T-cell (primary cell): ENCODE measurements around the gene EIF1B. TPM values are rescaled to one million over a fixed set of nuclear protein-coding genes. Genes with fewer than 3 reads are reported as not detected.

Experiments used
- ATAC-seq, 4 experiments: fragments of 200-7000 bp in 3 of 4; fragments of 150-1000 bp in 1 of 4; cut with Tn5 transposase; replicated peaks in 1 of 4; 1 replicate in 3 of 4; 2 replicates in 1 of 4; pipeline ENCODE4 v1.10.0; 2021; ENCODE audit warnings: moderate library complexity in 3 of 4, mild to moderate bottlenecking in 2 of 4, moderate number of reproducible peaks in 1 of 4
- CTCF ChIA-PET, 2 donors: fragments of 300-600 bp; sonication (Branson Sonifier 250); formaldehyde crosslinking; loops; one replicate each; lab custom pipeline; 2022; ENCODE audit warnings: antibody characterized with exemption in 2 of 2; lab: Charles Lee
- POLR2A ChIA-PET, 2 donors: fragments of 300-600 bp; sonication (Branson Sonifier 250); formaldehyde crosslinking; loops; one replicate each; lab custom pipeline; 2022; ENCODE audit warnings: antibody characterized with exemption in 2 of 2; lab: Charles Lee
- DNase-seq, 35 experiments: peaks; one replicate each; pipeline versions ENCODE4 v3.0.0 to v3.0.0-alpha.2; 2013 to 2023
- H3K27ac ChIP-seq: one replicate; pipeline ENCODE4 v1.5.1; 2013; ENCODE audit warnings: low read length
- H3K27me3 ChIP-seq, 2 experiments: replicated peaks in 1 of 2; 1 replicate in 1 of 2; 2 replicates in 1 of 2; pipeline versions ENCODE4 v1.6.1 to v1.7.0; 2013; ENCODE audit warnings: low read length in 1 of 2, mixed read lengths in 1 of 2; ENCODE audit not compliant: control insufficient read depth in 2 of 2, insufficient read depth in 2 of 2; ENCODE audit errors: extremely low read depth in 1 of 2
- H3K36me3 ChIP-seq, 2 donors: 1 replicate in 1 of 2; 2 replicates in 1 of 2; pipeline versions ENCODE4 v1.6.1 to v1.7.0; 2013; ENCODE audit warnings: low read length in 1 of 2; ENCODE audit not compliant: control insufficient read depth in 2 of 2, insufficient read depth in 1 of 2; ENCODE audit errors: extremely low read depth in 1 of 2
- H3K4me1 ChIP-seq, 2 experiments: 1 replicate in 1 of 2; 2 replicates in 1 of 2; pipeline versions ENCODE4 v1.6.1 to v1.7.0; 2013; ENCODE audit warnings: low read length in 2 of 2, mixed read lengths in 1 of 2; ENCODE audit not compliant: insufficient read depth in 2 of 2, control insufficient read depth in 1 of 2; ENCODE audit errors: extremely low read depth in 1 of 2
- H3K4me3 ChIP-seq, 2 donors: 1 replicate in 1 of 2; 2 replicates in 1 of 2; pipeline versions ENCODE4 v1.5.1 to v1.7.0; 2013; ENCODE audit warnings: mild to moderate bottlenecking in 2 of 2, low read length in 1 of 2, moderate library complexity in 1 of 2; ENCODE audit not compliant: control insufficient read depth in 1 of 2; ENCODE audit errors: extremely low read depth in 1 of 2
- H3K9me3 ChIP-seq: 2 replicates; pipeline ENCODE4 v1.7.0; 2013
- H3K27ac Mint-ChIP-seq, 2 donors: one replicate each; pipeline ENCODE4 v1.8.0; 2020 to 2021; ENCODE audit warnings: mild to moderate bottlenecking in 2 of 2, mixed read lengths in 2 of 2
- H3K27me3 Mint-ChIP-seq, 2 donors: one replicate each; pipeline ENCODE4 v1.8.0; 2021 to 2022; ENCODE audit warnings: mixed read lengths in 2 of 2
- H3K36me3 Mint-ChIP-seq: one replicate; pipeline ENCODE4 v1.8.0; 2021; ENCODE audit warnings: mixed read lengths
- H3K4me1 Mint-ChIP-seq, 3 donors: one replicate each; pipeline ENCODE4 v1.8.0; 2020 to 2022; ENCODE audit warnings: mixed read lengths in 3 of 3, mild to moderate bottlenecking in 1 of 3
- H3K4me3 Mint-ChIP-seq, 3 donors: one replicate each; pipeline ENCODE4 v1.8.0; 2020 to 2022; ENCODE audit warnings: mild to moderate bottlenecking in 3 of 3, mixed read lengths in 3 of 3, moderate library complexity in 3 of 3
- H3K9me3 Mint-ChIP-seq, 3 donors: one replicate each; pipeline ENCODE4 v1.8.0; 2020 to 2022; ENCODE audit warnings: mixed read lengths in 3 of 3
- WGBS: methylation state at CpG from one replicate; pipeline ENCODE4 v1.1.5; 2013; ENCODE audit warnings: missing lambda C conversion rate; ENCODE audit not compliant: insufficient coverage; 5-methylcytosine and 5-hydroxymethylcytosine counted together
- total RNA-seq, 35 experiments: library from RNA in 6 of 35; stranded (reverse) in 6 of 35; fragments of 120-200 nt in 1 of 35; gene quantifications; one replicate each; pipeline versions ENCODE4 v1.2.1 to v1.2.4 and lab custom pipeline; 2013 to 2026

EIF1B gene
- total RNA-seq (10 to 100 TPM; 39.7 to 70.0 (median 53.3) TPM), total RNA-seq (lab: John Stamatoyannopoulos, UW) (17.9 to 38.6 (median 22.9) reads per million in 29 experiments)
- total RNA-seq (2013), result 43.1 TPM

DNA sequence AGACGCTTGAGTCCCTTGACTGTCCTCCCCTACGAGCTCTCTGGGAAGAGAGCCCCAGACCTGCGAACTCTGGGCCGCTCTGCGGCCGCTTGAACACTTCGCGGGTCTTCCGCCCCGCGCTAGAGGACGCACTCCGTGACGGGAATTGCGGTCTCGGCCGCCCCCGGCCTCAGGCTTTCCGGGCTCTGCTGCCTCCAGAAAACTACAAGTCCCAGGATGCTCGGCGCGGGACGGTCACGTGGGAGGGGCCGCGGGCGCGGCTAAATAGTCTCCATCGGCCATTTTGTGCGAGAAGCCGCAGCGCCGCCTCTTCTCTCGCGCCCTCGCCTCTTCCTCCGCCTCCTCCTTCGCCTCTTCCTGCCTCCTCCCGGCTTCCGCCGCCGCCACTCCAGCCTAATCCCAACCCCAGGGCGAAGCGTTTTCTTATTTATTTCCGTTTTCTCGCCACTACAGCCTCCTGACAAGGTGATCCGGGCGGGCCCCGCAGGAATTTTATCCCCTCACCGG lies at the start of gene EIF1B:
Gene EIF1B, plus strand, starts transcription at position 290 of the 507 bp plus-strand sequence. CDS start 235 bp downstream, outside the sequence.
- H3K9me3 Mint-ChIP-seq, result no peaks in the 10 kb centered on the region

DNA sequence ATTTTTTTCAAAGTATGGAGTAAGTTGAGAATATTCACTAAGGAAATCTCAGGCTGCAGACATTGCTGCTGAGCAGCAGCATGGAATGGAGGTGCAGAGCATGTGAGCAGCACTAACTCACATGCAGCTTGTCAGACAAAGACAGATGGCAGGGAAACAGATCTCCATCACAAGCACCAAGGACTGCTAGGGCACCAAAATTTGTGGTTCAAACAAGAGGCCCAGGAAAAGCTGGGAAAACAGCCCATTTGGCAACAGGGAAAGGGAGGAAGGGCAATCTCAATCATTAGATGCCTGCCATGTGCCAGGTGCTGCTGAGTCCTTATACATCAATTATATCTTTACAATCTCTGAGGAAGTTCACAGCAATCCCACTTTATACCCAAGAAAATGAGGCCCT lies 47.2 kb upstream of the EIF1B start:
- no peak for DNase-seq
- no peak for ATAC-seq
- H3K36me3 ChIP-seq, result no peaks in the 10 kb centered on the region
- H3K4me3 Mint-ChIP-seq, result no peak overlapping the region
- H3K36me3 Mint-ChIP-seq, result no peaks in the 10 kb centered on the region
- CTCF ChIA-PET, result interaction anchor here in 1 of 2 donors (0.5 kb wide), 1 partner anchor 70 kb away, joined by 3 read pairs; no protein-coding TSS in a partner anchor
- no peaks in the 10 kb centered on the region for H3K9me3 ChIP-seq
- H3K4me1 ChIP-seq, result no peaks in the 10 kb centered on the region
- H3K27me3 Mint-ChIP-seq, result no peaks in the 10 kb centered on the region
- no peak overlapping the region for H3K4me3 ChIP-seq
- H3K27ac ChIP-seq, result no peak overlapping the region
- POLR2A ChIA-PET, result no interaction called here
- no peaks in the 10 kb centered on the region for H3K9me3 Mint-ChIP-seq
- no peaks in the 10 kb centered on the region for H3K27me3 ChIP-seq
- H3K4me1 Mint-ChIP-seq, result no peaks in the 10 kb centered on the region
- H3K27ac Mint-ChIP-seq, result no peak overlapping the region

More for the DNA sequence above, at the start of gene EIF1B:
- peak; percentile 94 to 99 (median 98) for DNase-seq
- Histone ChIP-seq H3K36me3 (peaks cover 7 to 31% of the 10 kb centered on the region in 2 donors), H3K4me3 (peak within 1 kb of the TSS; percentile 84 to 97), H3K4me1 (peaks cover 15 to 19% of the 10 kb centered on the region in 2 experiments), H3K27ac (peak within 1 kb of the TSS; percentile 96), H3K27me3 (no peaks in the 10 kb centered on the region), H3K9me3 (no peaks in the 10 kb centered on the region)
- Mint-ChIP-seq H3K27me3 (no peaks in the 10 kb centered on the region), H3K4me3 (peak within 1 kb of the TSS; percentile 97 to 100 (median 100)), H3K27ac (peak within 1 kb of the TSS; percentile 96 to 99), H3K36me3 (peaks cover 28% of the 10 kb centered on the region), H3K4me1 (peaks cover 35 to 40% (median 39%) of the 10 kb centered on the region in 3 donors)
- ChIA-PET CTCF (interaction anchor here (0.6 to 2.0 kb wide), 12 partner anchors 8 to 903 kb away, joined by 3 to 8 read pairs (median 3); partner anchors contain the start of genes CTNNB1 (in 1 of the 2), RPL14 (in 1 of the 2) and RPSA (in 1 of the 2)), POLR2A (interaction anchor here in 1 of 2 donors (1.1 kb wide), 1 partner anchor 148 kb away, joined by 4 read pairs; the partner anchor contains the start of gene RPL14)
- peak; percentile 89 to 93 (median 92) for ATAC-seq
- WGBS, result under 1% methylated on average over 50 of the region's 50 CpGs

DNA sequence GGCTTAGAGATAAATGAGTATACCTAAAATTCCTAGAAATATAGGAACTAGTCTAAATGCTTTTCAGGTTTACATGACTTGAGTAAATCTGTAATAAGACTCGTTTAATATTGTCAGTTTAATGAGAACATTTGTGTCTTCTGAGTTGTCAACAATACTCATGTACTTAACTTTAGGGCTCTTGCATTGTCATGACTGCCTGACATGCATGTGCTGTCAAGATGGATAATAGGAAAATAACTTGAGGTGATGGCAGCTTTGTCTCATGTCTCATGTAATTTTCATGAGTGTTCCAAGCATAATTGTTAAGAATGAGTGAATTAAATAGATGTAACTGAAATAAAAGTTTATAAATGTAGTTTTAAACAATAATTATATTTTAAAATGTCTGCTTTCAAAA lies 45.1 kb upstream of the EIF1B start:
- no peaks in the 10 kb centered on the region for H3K9me3 ChIP-seq
- H3K4me3 Mint-ChIP-seq, result no peak overlapping the region
- WGBS, result no CpG with 5 or more reads among the region's 1 CpG
- no peak for DNase-seq
- no peaks in the 10 kb centered on the region for H3K9me3 Mint-ChIP-seq
- CTCF ChIA-PET, result no interaction called here
- ATAC-seq, result no peak
- H3K4me1 Mint-ChIP-seq, result no peaks in the 10 kb centered on the region
- no peaks in the 10 kb centered on the region for H3K36me3 ChIP-seq
- POLR2A ChIA-PET, result no interaction called here
- peaks cover 5% of the 10 kb centered on the region for H3K36me3 Mint-ChIP-seq
- no peaks in the 10 kb centered on the region for H3K27me3 Mint-ChIP-seq
- no peaks in the 10 kb centered on the region for H3K4me1 ChIP-seq
- no peak overlapping the region for H3K27ac Mint-ChIP-seq
- no peak overlapping the region for H3K27ac ChIP-seq
- H3K27me3 ChIP-seq, result no peaks in the 10 kb centered on the region
- no peak overlapping the region for H3K4me3 ChIP-seq

GRCh38 chr3:40265181-40265580 lies 44.3 kb upstream of the EIF1B start:
- Mint-ChIP-seq H3K27me3 (no peaks in the 10 kb centered on the region), H3K9me3 (no peaks in the 10 kb centered on the region), H3K36me3 (peaks cover 11% of the 10 kb centered on the region), H3K27ac (no peak overlapping the region), H3K4me3 (no peak overlapping the region), H3K4me1 (no peaks in the 10 kb centered on the region)
- POLR2A ChIA-PET, result interaction anchor here in 1 of 2 donors (0.6 kb wide), 1 partner anchor 1174 kb away, joined by 5 read pairs; no protein-coding TSS in a partner anchor
- Histone ChIP-seq H3K36me3 (no peaks in the 10 kb centered on the region), H3K27ac (no peak overlapping the region), H3K4me3 (no peak overlapping the region), H3K27me3 (no peaks in the 10 kb centered on the region), H3K4me1 (no peaks in the 10 kb centered on the region), H3K9me3 (no peaks in the 10 kb centered on the region)
- CTCF ChIA-PET, result no interaction called here
- DNase-seq (no peak), ATAC-seq (no peak)

- H3K27me3 ChIP-seq, result no peaks in the 10 kb centered on the region
- Mint-ChIP-seq H3K27ac (no peak overlapping the region), H3K4me1 (no peaks in the 10 kb centered on the region), H3K36me3 (peaks cover 28% of the 10 kb centered on the region), H3K4me3 (no peak overlapping the region), H3K27me3 (peaks cover 0 to 2% of the 10 kb centered on the region in 2 donors), H3K9me3 (no peaks in the 10 kb centered on the region)
- no peaks in the 10 kb centered on the region for H3K9me3 ChIP-seq
- H3K36me3 ChIP-seq, result no peaks in the 10 kb centered on the region
- no peaks in the 10 kb centered on the region for H3K4me1 ChIP-seq
- WGBS, result 87% methylated on average over 2 of the region's 4 CpGs
- no peak overlapping the region for H3K4me3 ChIP-seq
- no peak for DNase-seq
- ATAC-seq, result no peak
- H3K27ac ChIP-seq, result no peak overlapping the region
- ChIA-PET POLR2A (no interaction called here), CTCF (no interaction called here)
Measured at GRCh38 chr3:40267937-40268724, 41.4 kb upstream of the EIF1B start.

- POLR2A ChIA-PET, result no interaction called here
- no peak overlapping the region for H3K27ac Mint-ChIP-seq
- Histone ChIP-seq H3K9me3 (no peaks in the 10 kb centered on the region), H3K4me1 (no peaks in the 10 kb centered on the region), H3K4me3 (no peak overlapping the region), H3K27me3 (no peaks in the 10 kb centered on the region), H3K27ac (no peak overlapping the region), H3K36me3 (no peaks in the 10 kb centered on the region)
- DNase-seq, result no peak
- peaks cover 0 to 3% (median 0%) of the 10 kb centered on the region in 3 donors for H3K4me1 Mint-ChIP-seq
- ATAC-seq, result no peak
- peaks cover 28% of the 10 kb centered on the region for H3K36me3 Mint-ChIP-seq
- CTCF ChIA-PET, result no interaction called here
- no peaks in the 10 kb centered on the region for H3K9me3 Mint-ChIP-seq
- 86% methylated on average over 1 of the region's 2 CpGs for WGBS
- H3K27me3 Mint-ChIP-seq, result peaks cover 0 to 2% of the 10 kb centered on the region in 2 donors
- no peak overlapping the region for H3K4me3 Mint-ChIP-seq
Measured at GRCh38 chr3:40268802-40269524, 40.5 kb upstream of the EIF1B start.
